H1 (cell line): ENCODE results near the gene MMP28. TPM values are rescaled to one million over a fixed set of nuclear protein-coding genes. Genes with fewer than 3 reads are reported as not detected.
A peak's percentile ranks its signal among the peaks of the same experiment; 100 is the strongest.

Experiments
- CTCF ChIA-PET: fragments of 300-600 bp; sonication (Branson Sonifier 250); formaldehyde crosslinking; loops from one replicate; lab custom pipeline; 2021; ENCODE audit not compliant: partially characterized antibody; lab: Charles Lee
- POLR2A ChIA-PET: fragments of 300-600 bp; sonication (Branson Sonifier 250); formaldehyde crosslinking; loops from one replicate; lab custom pipeline; 2021; ENCODE audit warnings: inconsistent platforms; ENCODE audit not compliant: partially characterized antibody; lab: Charles Lee
- DNase-seq, 2 experiments: peaks; one replicate each; pipeline versions ENCODE4 v3.0.0 to v3.0.0-alpha.2; 2010 to 2022; ENCODE audit warnings: low spot score in 2 of 2, low read depth in 1 of 2, mixed read lengths in 1 of 2
- FAIRE-seq: peaks from 2 replicates; lab custom pipeline; 2011; peaks lifted over from hg19 to GRCh38; lab: Jason Lieb, UNC
- H2AFZ ChIP-seq: 2 replicates; pipeline ENCODE4 v1.8.1; 2012; ENCODE audit warnings: low read length, inconsistent platforms
- H2AK5ac ChIP-seq: 2 replicates; pipeline ENCODE4 v1.6.1; 2013; ENCODE audit warnings: low read depth, low read length
- H2BK120ac ChIP-seq: replicated peaks from 2 replicates; pipeline ENCODE3; 2013; ENCODE audit warnings: low read depth, low read length, inconsistent platforms
- H2BK12ac ChIP-seq: 2 replicates; pipeline ENCODE4 v1.6.1; 2013; ENCODE audit warnings: low read depth, low read length
- H2BK15ac ChIP-seq: 2 replicates; pipeline ENCODE4 v1.6.1; 2013; ENCODE audit warnings: low read length
- H2BK20ac ChIP-seq: 2 replicates; pipeline ENCODE4 v1.6.1; 2013; ENCODE audit warnings: low read length
- H2BK5ac ChIP-seq: 2 replicates; pipeline ENCODE4 v1.6.1; 2013; ENCODE audit warnings: low read depth, low read length
- H3K14ac ChIP-seq: 2 replicates; pipeline ENCODE4 v1.6.1; 2013; ENCODE audit warnings: inconsistent platforms; ENCODE audit not compliant: insufficient read length
- H3K18ac ChIP-seq: 2 replicates; pipeline ENCODE4 v1.6.1; 2013; ENCODE audit warnings: low read length; ENCODE audit errors: extremely low read depth
- H3K23ac ChIP-seq: 2 replicates; pipeline ENCODE4 v1.6.1; 2013; ENCODE audit warnings: inconsistent platforms; ENCODE audit not compliant: insufficient read length
- H3K23me2 ChIP-seq: 2 replicates; pipeline ENCODE4 v1.6.1; 2013; ENCODE audit warnings: low read depth, low read length
- H3K27ac ChIP-seq: 2 replicates; pipeline ENCODE4 v1.6.1; 2011; ENCODE audit warnings: low read depth, low read length, inconsistent platforms
- H3K27me3 ChIP-seq, 4 experiments: replicated peaks in 1 of 4; 1 replicate in 1 of 4; 2 replicates in 3 of 4; pipeline versions ENCODE4 v1.6.1 to v1.8.1; 2011 to 2013; ENCODE audit warnings: low read length in 3 of 4, mild to moderate bottlenecking in 3 of 4, inconsistent platforms in 2 of 4, mixed read lengths in 2 of 4, moderate library complexity in 1 of 4; ENCODE audit not compliant: control insufficient read depth in 3 of 4, insufficient read depth in 3 of 4; ENCODE audit errors: extremely low read depth in 1 of 4
- H3K36me3 ChIP-seq, 4 experiments: 2 replicates each; pipeline versions ENCODE4 v1.6.1 to v1.8.1; 2011 to 2013; ENCODE audit warnings: mild to moderate bottlenecking in 4 of 4, low read length in 3 of 4, moderate library complexity in 2 of 4, control low read depth in 1 of 4, inconsistent platforms in 1 of 4; ENCODE audit not compliant: insufficient read depth in 4 of 4, control insufficient read depth in 2 of 4
- H3K4ac ChIP-seq: replicated peaks from 2 replicates; pipeline ENCODE3; 2013; ENCODE audit warnings: low read length, low read depth, mixed read lengths, inconsistent platforms; ENCODE audit not compliant: insufficient read length
- H3K4me1 ChIP-seq, 4 experiments: replicated peaks in 1 of 4; 1 replicate in 1 of 4; 2 replicates in 3 of 4; pipeline versions ENCODE4 v1.6.1 to v1.8.1; 2011 to 2013; ENCODE audit warnings: low read length in 3 of 4, inconsistent platforms in 2 of 4, mixed read lengths in 1 of 4; ENCODE audit not compliant: insufficient read depth in 4 of 4, control insufficient read depth in 3 of 4
- H3K4me2 ChIP-seq, 2 experiments: 2 replicates each; pipeline versions ENCODE4 v1.6.1 to v1.8.1; 2011 to 2013; ENCODE audit warnings: low read depth in 2 of 2, low read length in 2 of 2, control low read depth in 1 of 2, inconsistent platforms in 1 of 2, mild to moderate bottlenecking in 1 of 2; ENCODE audit not compliant: insufficient read depth in 1 of 2
- H3K4me3 ChIP-seq, 4 experiments: fragments of 200-600, 300-600 bp in 1 of 4; sonication (generic), shearing (Covaris generic), sonication (Bioruptor Twin) in 1 of 4; 2 replicates each; pipeline versions ENCODE4 v1.5.1 to v1.8.1; 2011 to 2016; ENCODE audit warnings: low read length in 4 of 4, low read depth in 3 of 4, control low read depth in 2 of 4, inconsistent platforms in 2 of 4, mild to moderate bottlenecking in 2 of 4, mixed read lengths in 1 of 4, moderate library complexity in 1 of 4; ENCODE audit not compliant: insufficient read depth in 2 of 4; ENCODE audit errors: extremely low read depth in 1 of 4
- H3K56ac ChIP-seq: replicated peaks from 2 replicates; pipeline ENCODE3; 2013; ENCODE audit warnings: low read depth, mild to moderate bottlenecking, mixed read lengths, low read length, inconsistent platforms; ENCODE audit not compliant: insufficient read length
- H3K79me1 ChIP-seq: 2 replicates; pipeline ENCODE4 v1.6.1; 2013; ENCODE audit warnings: low read depth, low read length, control low read depth
- H3K79me2 ChIP-seq, 2 experiments: 2 replicates each; pipeline versions ENCODE4 v1.6.1 to v1.8.1; 2012 to 2013; ENCODE audit warnings: low read length in 2 of 2, mild to moderate bottlenecking in 2 of 2, inconsistent platforms in 1 of 2; ENCODE audit not compliant: insufficient read depth in 2 of 2, control insufficient read depth in 1 of 2
- H3K9ac ChIP-seq, 4 experiments: replicated peaks in 1 of 4; 1 replicate in 1 of 4; 2 replicates in 3 of 4; pipeline versions ENCODE4 v1.6.1 to v1.8.1; 2011 to 2013; ENCODE audit warnings: low read depth in 3 of 4, low read length in 3 of 4, control low read depth in 2 of 4, mild to moderate bottlenecking in 2 of 4, moderate library complexity in 2 of 4, inconsistent platforms in 1 of 4; ENCODE audit errors: extremely low read depth in 1 of 4
- H3K9me3 ChIP-seq, 2 experiments: 2 replicates each; pipeline versions ENCODE4 v1.6.1 to v1.8.1; 2012 to 2013; ENCODE audit warnings: mild to moderate bottlenecking in 2 of 2, moderate library complexity in 2 of 2, control low read depth in 1 of 2, inconsistent platforms in 1 of 2, low read depth in 1 of 2, low read length in 1 of 2, mixed read lengths in 1 of 2; ENCODE audit not compliant: insufficient read depth in 2 of 2
- H4K20me1 ChIP-seq, 2 experiments: replicated peaks in 1 of 2; 2 replicates each; pipeline versions ENCODE3 to v1.8.1; 2011 to 2013; ENCODE audit warnings: inconsistent platforms in 2 of 2, low read length in 2 of 2, mild to moderate bottlenecking in 1 of 2; ENCODE audit not compliant: insufficient read depth in 2 of 2, control insufficient read depth in 1 of 2
- H4K5ac ChIP-seq: 2 replicates; pipeline ENCODE4 v1.6.1; 2013; ENCODE audit warnings: low read length, low read depth, mixed read lengths, inconsistent platforms; ENCODE audit not compliant: insufficient read length
- H4K8ac ChIP-seq: 2 replicates; pipeline ENCODE4 v1.8.0; 2013; ENCODE audit warnings: mild to moderate bottlenecking, moderate library complexity, low read length, inconsistent platforms; ENCODE audit not compliant: insufficient read depth; ENCODE audit errors: extremely low read depth
- H4K91ac ChIP-seq: replicated peaks from 2 replicates; pipeline ENCODE3; 2013; ENCODE audit warnings: low read length, mixed read lengths, inconsistent platforms; ENCODE audit not compliant: insufficient read length
- ATF2 ChIP-seq: IDR thresholded peaks from 2 replicates; pipeline ENCODE4 v1.6.1; 2012; ENCODE audit warnings: low read length, inconsistent platforms
- BACH1 ChIP-seq: IDR thresholded peaks from 2 replicates; pipeline ENCODE4 v1.6.1; 2012; ENCODE audit warnings: low read length, improper control_type of control experiment
- CTCF ChIP-seq, 3 experiments: IDR thresholded peaks; 1 replicate in 2 of 3; 2 replicates in 1 of 3; pipeline versions ENCODE4 v1.5.1 to v1.6.1; 2011; ENCODE audit warnings: low read length in 3 of 3, mild to moderate bottlenecking in 3 of 3, inconsistent platforms in 2 of 3, low read depth in 1 of 3, moderate library complexity in 1 of 3; ENCODE audit not compliant: insufficient read depth in 1 of 3; ENCODE audit errors: control extremely low read depth in 1 of 3
- E2F6 ChIP-seq: IDR thresholded peaks from 2 replicates; pipeline ENCODE4 v1.6.1; 2012; ENCODE audit warnings: inconsistent platforms
- EZH2 ChIP-seq: fragments of 200-600 bp; sonication (generic); IDR thresholded peaks from 2 replicates; pipeline ENCODE4 v1.7.1; 2012; ENCODE audit warnings: low read depth, mild to moderate bottlenecking, moderate library complexity, low read length, inconsistent platforms; ENCODE audit not compliant: severe bottlenecking
- JUND ChIP-seq: IDR thresholded peaks from 2 replicates; pipeline ENCODE4 v1.6.1; 2011; ENCODE audit warnings: mild to moderate bottlenecking, improper control_type of control experiment, low read length
- KDM4A ChIP-seq: IDR thresholded peaks from one replicate; pipeline ENCODE4 v1.7.1; 2012; ENCODE audit warnings: low read depth, mild to moderate bottlenecking, moderate library complexity, low read length, inconsistent platforms; ENCODE audit not compliant: severe bottlenecking
- SIRT6 ChIP-seq: IDR thresholded peaks from one replicate; pipeline ENCODE4 v1.7.1; 2012; ENCODE audit warnings: low read length, inconsistent platforms
- SP4 ChIP-seq: IDR thresholded peaks from 2 replicates; pipeline ENCODE4 v1.6.1; 2012; ENCODE audit warnings: low read length, inconsistent platforms
- WGBS, 2 experiments: shearing (Covaris generic) in 1 of 2; methylation state at CpG; one replicate each; pipeline versions ENCODE4 v1.1.6 to v1.1.7; 2013 to 2015; ENCODE audit warnings: low lambda C conversion rate in 2 of 2, mixed read lengths in 2 of 2, inconsistent platforms in 1 of 2, low coverage in 1 of 2, missing lambda C conversion rate in 1 of 2; ENCODE audit not compliant: insufficient replicate concordance in 2 of 2, insufficient coverage in 1 of 2, insufficient read length in 1 of 2; ENCODE audit errors: extremely low coverage in 1 of 2, missing lambda C conversion rate in 1 of 2; 5-methylcytosine and 5-hydroxymethylcytosine counted together
- polyA plus RNA-seq, 7 experiments: library from polyadenylated mRNA; depleted of rRNA in 3 of 7; stranded (reverse) in 5 of 7; unstranded in 2 of 7; fragments of >200 nt in 5 of 7; fragments of 200-250 nt in 2 of 7; gene quantifications; 1 replicate in 5 of 7; 2 replicates in 1 of 7; 4 replicates in 1 of 7; pipeline versions ENCODE4 v1.2.1 to v1.2.3, GENCODE V29; 2011 to 2013; ENCODE audit warnings: missing spikeins in 2 of 7, mixed read lengths in 2 of 7
- total RNA-seq: library from RNA; stranded (reverse); fragmentation: NEBNext Ultra II Directional; extraction: Animal tissue kit (Norgen Biotek cat#: 25700); gene quantifications from 2 replicates; pipeline ENCODE4 v1.2.1, GENCODE V29; 2021

Gene MMP28
- total and polyA plus RNA-seq, 2 of the 8 experiments (the other 6 are each of a cell fraction or from before 2014, with no cell fraction given): not detected

GRCh38 chr17:35732806-35733136, 62.7 kb downstream of the MMP28 start:
- FAIRE-seq (no peak), DNase-seq (no peak)
- H2BK5ac ChIP-seq: no peak overlapping the region
- TF ChIP-seq ATF2 (no peak), E2F6 (no peak), CTCF (IDR thresholded peaks at IDR 0.05; ENCODE audit: control extremely low read depth in 1 of 3, insufficient read depth in 1 of 3, low read depth in 1 of 3, low read length in 3 of 3) (no peak), BACH1 (no peak), EZH2 (no peak), SIRT6 (no peak), KDM4A (no peak), SP4 (no peak), JUND (no peak)

More at GRCh38 chr17:35732806-35733136, 62.7 kb downstream of the MMP28 start:
- Histone ChIP-seq H4K8ac (no peak overlapping the region), H3K27ac (no peak overlapping the region), H4K20me1 (peaks cover 5 to 13% of the 10 kb centered on the region in 2 experiments), H3K4ac (no peak overlapping the region), H3K23me2 (peaks cover 9% of the 10 kb centered on the region; the same call in 1 of the 2 replicates), H3K23ac (no peak overlapping the region), H3K56ac (no peak overlapping the region), H3K79me1 (peaks cover 2% of the 10 kb centered on the region; the same call in 1 of the 2 replicates), H3K14ac (no peak overlapping the region), H3K27me3 (peaks cover 0 to 10% (median 5%) of the 10 kb centered on the region in 4 experiments; a peak in 4 of 7 replicates), H2AK5ac (no peak overlapping the region), H3K4me3 (peak overlapping the region; percentile 67 to 85 (median 78); a peak in 7 of 8 replicates), H2BK15ac (no peak overlapping the region), H3K9me3 (no peaks in the 10 kb centered on the region), H4K91ac (no peak overlapping the region), H2BK120ac (no peak overlapping the region), H2AFZ (no peak overlapping the region), H4K5ac (no peak overlapping the region), H2BK20ac (no peak overlapping the region), H3K79me2 (no peaks in the 10 kb centered on the region), H3K4me1 (peaks cover 7 to 26% (median 8%) of the 10 kb centered on the region in 4 experiments; a peak in 6 of 7 replicates), H3K4me2 (peak overlapping the region; percentile 78 to 98), H3K18ac (no peak overlapping the region), H3K9ac (no peak overlapping the region), H3K36me3 (no peaks in the 10 kb centered on the region), H2BK12ac (no peak overlapping the region)
- ChIA-PET POLR2A (interaction anchor here (0.6 to 3.7 kb wide), 6 partner anchors 9 to 142 kb away, joined by 3 to 16 read pairs (median 4); partner anchors contain the start of gene TAF15), CTCF (interaction anchor here (0.6 to 9.8 kb wide), 5 partner anchors 13 to 120 kb away, joined by 3 to 45 read pairs (median 3); no protein-coding TSS in a partner anchor)
- WGBS, 2 experiments: 86% methylated on average over 1 of the region's 1 CpG; no CpG with 5 or more reads in 1 of the 2 experiments
